ENCODE measurements around the gene ZNF598. TPM values are rescaled to one million over a fixed set of nuclear protein-coding genes. Genes with fewer than 3 reads are reported as not detected.

Gene ZNF598
- total RNA-seq, 2 donors from 2014 or later: 83.1 to 163 TPM

GRCh38 chr16:2028146-2028545 lies 18.5 kb upstream of the ZNF598 start:
- Mint-ChIP-seq H3K27ac (no peak overlapping the region), H3K4me1 (ENCODE audit: low read depth in 2 of 2) (peaks cover 4 to 10% of the 10 kb centered on the region in 2 donors), H3K27me3 (no peaks in the 10 kb centered on the region), H3K4me3 (no peak overlapping the region), H3K9me3 (no peaks in the 10 kb centered on the region), H3K36me3 (no peaks in the 10 kb centered on the region)
- ATAC-seq: no peak
- no peak for DNase-seq (ENCODE audit: low spot score)

GRCh38 chr16:2027024-2028010 lies 17.7 kb upstream of the ZNF598 start:
- Mint-ChIP-seq H3K36me3 (no peaks in the 10 kb centered on the region), H3K27ac (no peak overlapping the region), H3K4me1 (ENCODE audit: low read depth in 2 of 2) (peaks cover 5 to 14% of the 10 kb centered on the region in 2 donors), H3K27me3 (peaks cover 0 to 3% of the 10 kb centered on the region in 2 donors), H3K4me3 (peak overlapping the region; percentile 41), H3K9me3 (no peaks in the 10 kb centered on the region)
- DNase-seq (ENCODE audit: low spot score): no peak
- peak; percentile 1 to 39 for ATAC-seq

- Mint-ChIP-seq H3K27ac (no peak within 1 kb of the TSS), H3K4me1 (ENCODE audit: low read depth in 2 of 2) (peaks cover 5 to 14% of the 10 kb centered on the region in 2 donors), H3K36me3 (no peaks in the 10 kb centered on the region), H3K4me3 (peak within 1 kb of the TSS; percentile 41), H3K9me3 (no peaks in the 10 kb centered on the region), H3K27me3 (peaks cover 0 to 3% of the 10 kb centered on the region in 2 donors)
- peak; percentile 45 to 58 for ATAC-seq
- no peak for DNase-seq (ENCODE audit: low spot score)
Measured at GRCh38 chr16:2026461-2027023, 16.9 kb upstream of the ZNF598 start, which contains the start of gene NHERF2. Gene NHERF2 (plus strand): TSS chr16:2026902. CDS start chr16:2027006, 104 bp downstream.

GRCh38 chr16:2025878-2026460 lies 16.3 kb upstream of the ZNF598 start:
- H3K36me3 Mint-ChIP-seq: no peaks in the 10 kb centered on the region
- DNase-seq (ENCODE audit: low spot score) (no peak), ATAC-seq (no peak)
- peak overlapping the region; percentile 30 for H3K4me3 Mint-ChIP-seq
- no peaks in the 10 kb centered on the region for H3K9me3 Mint-ChIP-seq
- peaks cover 5 to 14% of the 10 kb centered on the region in 2 donors for H3K4me1 Mint-ChIP-seq (ENCODE audit: low read depth in 2 of 2)
- H3K27me3 Mint-ChIP-seq: peaks cover 0 to 3% of the 10 kb centered on the region in 2 donors
- no peak overlapping the region for H3K27ac Mint-ChIP-seq

- no peak for ATAC-seq
- Mint-ChIP-seq H3K27me3 (peaks cover 0 to 3% of the 10 kb centered on the region in 2 donors), H3K4me3 (no peak overlapping the region), H3K9me3 (no peaks in the 10 kb centered on the region), H3K36me3 (no peaks in the 10 kb centered on the region), H3K4me1 (ENCODE audit: low read depth in 2 of 2) (peaks cover 5 to 14% of the 10 kb centered on the region in 2 donors), H3K27ac (no peak overlapping the region)
- no peak for DNase-seq (ENCODE audit: low spot score)
Measured at GRCh38 chr16:2025251-2025650, 15.6 kb upstream of the ZNF598 start.

- DNase-seq (ENCODE audit: low spot score) (no peak), ATAC-seq (no peak)
- Mint-ChIP-seq H3K27ac (no peak overlapping the region), H3K4me1 (ENCODE audit: low read depth in 2 of 2) (peaks cover 5 to 14% of the 10 kb centered on the region in 2 donors), H3K9me3 (no peaks in the 10 kb centered on the region), H3K27me3 (peaks cover 0 to 3% of the 10 kb centered on the region in 2 donors), H3K36me3 (no peaks in the 10 kb centered on the region), H3K4me3 (peak overlapping the region; percentile 66)
Measured at GRCh38 chr16:2024032-2024420, 14.4 kb upstream of the ZNF598 start.

- Mint-ChIP-seq H3K27me3 (peaks cover 0 to 6% of the 10 kb centered on the region in 2 donors), H3K27ac (no peak overlapping the region), H3K36me3 (no peaks in the 10 kb centered on the region), H3K4me3 (peak overlapping the region; percentile 51), H3K9me3 (no peaks in the 10 kb centered on the region), H3K4me1 (ENCODE audit: low read depth in 2 of 2) (peaks cover 5 to 14% of the 10 kb centered on the region in 2 donors)
- ATAC-seq: peak; percentile 90 to 94
- peak; percentile 94 for DNase-seq (ENCODE audit: low spot score)
Measured at GRCh38 chr16:2023092-2024031, 13.7 kb upstream of the ZNF598 start.

- Mint-ChIP-seq H3K4me1 (ENCODE audit: low read depth in 2 of 2) (peaks cover 5 to 14% of the 10 kb centered on the region in 2 donors), H3K9me3 (no peaks in the 10 kb centered on the region), H3K4me3 (peak overlapping the region; percentile 51), H3K27ac (no peak overlapping the region), H3K36me3 (no peaks in the 10 kb centered on the region), H3K27me3 (peaks cover 0 to 8% of the 10 kb centered on the region in 2 donors)
- DNase-seq (ENCODE audit: low spot score) (no peak), ATAC-seq (peak; percentile 2 to 53)
Measured at GRCh38 chr16:2022723-2023091, 13.1 kb upstream of the ZNF598 start.

GRCh38 chr16:2019921-2020831 lies 10.6 kb upstream of the ZNF598 start:
- H3K4me1 Mint-ChIP-seq (ENCODE audit: low read depth in 2 of 2): peaks cover 5 to 12% of the 10 kb centered on the region in 2 donors
- H3K27me3 Mint-ChIP-seq: peaks cover 0 to 8% of the 10 kb centered on the region in 2 donors
- no peaks in the 10 kb centered on the region for H3K36me3 Mint-ChIP-seq
- H3K27ac Mint-ChIP-seq: no peak overlapping the region
- ATAC-seq (no peak), DNase-seq (ENCODE audit: low spot score) (no peak)
- no peaks in the 10 kb centered on the region for H3K9me3 Mint-ChIP-seq
- no peak overlapping the region for H3K4me3 Mint-ChIP-seq

GRCh38 chr16:2019518-2019920 lies 9.9 kb upstream of the ZNF598 start, which contains the start of gene NPW:
Gene NPW (plus strand): TSS chr16:2019785.
- peaks cover 5 to 12% of the 10 kb centered on the region in 2 donors for H3K4me1 Mint-ChIP-seq (ENCODE audit: low read depth in 2 of 2)

GRCh38 chr16:2016407-2016922 lies 6.8 kb upstream of the ZNF598 start:
- Mint-ChIP-seq H3K4me1 (ENCODE audit: low read depth in 2 of 2) (no peaks in the 10 kb centered on the region), H3K9me3 (no peaks in the 10 kb centered on the region), H3K36me3 (no peaks in the 10 kb centered on the region), H3K27ac (no peak overlapping the region), H3K27me3 (peaks cover 0 to 5% of the 10 kb centered on the region in 2 donors), H3K4me3 (no peak overlapping the region)
- DNase-seq (ENCODE audit: low spot score): no peak
- peak in 1 of 2 donors; percentile 46 for ATAC-seq

More at GRCh38 chr16:2019518-2019920, 9.9 kb upstream of the ZNF598 start, which contains the start of gene NPW:
- H3K4me3 Mint-ChIP-seq: no peak within 1 kb of the TSS
- DNase-seq (ENCODE audit: low spot score): no peak
- H3K27ac Mint-ChIP-seq: no peak within 1 kb of the TSS
- peaks cover 0 to 8% of the 10 kb centered on the region in 2 donors for H3K27me3 Mint-ChIP-seq
- H3K9me3 Mint-ChIP-seq: no peaks in the 10 kb centered on the region
- no peak for ATAC-seq
- H3K36me3 Mint-ChIP-seq: no peaks in the 10 kb centered on the region

GRCh38 chr16:2015947-2016208 lies 6.3 kb upstream of the ZNF598 start:
- Mint-ChIP-seq H3K27ac (no peak overlapping the region), H3K36me3 (no peaks in the 10 kb centered on the region), H3K4me1 (ENCODE audit: low read depth in 2 of 2) (no peaks in the 10 kb centered on the region), H3K27me3 (peaks cover 0 to 5% of the 10 kb centered on the region in 2 donors), H3K4me3 (no peak overlapping the region), H3K9me3 (no peaks in the 10 kb centered on the region)
- ATAC-seq (no peak), DNase-seq (ENCODE audit: low spot score) (no peak)
